Tongue (tissue), 2 donors: ENCODE results near the gene ZFP57. TPM values are rescaled to one million over a fixed set of nuclear protein-coding genes. Genes with fewer than 3 reads are reported as not detected.
"Not testable (repeated sequence)": the region's sequence is repeated elsewhere in the genome, so short reads cannot be mapped to it uniquely, and the experiment has no call there.

Experiments
- DNase-seq: peaks from one replicate; pipeline ENCODE4 v3.0.0-alpha.2; 2015
- total RNA-seq: library from RNA; depleted of rRNA; stranded (reverse); fragments of >200 nt; gene quantifications from one replicate; pipeline ENCODE4 v1.2.3, GENCODE V29; 2014

ZFP57 gene
- total RNA-seq, 1 donor from 2014 or later = not detected

DNA sequence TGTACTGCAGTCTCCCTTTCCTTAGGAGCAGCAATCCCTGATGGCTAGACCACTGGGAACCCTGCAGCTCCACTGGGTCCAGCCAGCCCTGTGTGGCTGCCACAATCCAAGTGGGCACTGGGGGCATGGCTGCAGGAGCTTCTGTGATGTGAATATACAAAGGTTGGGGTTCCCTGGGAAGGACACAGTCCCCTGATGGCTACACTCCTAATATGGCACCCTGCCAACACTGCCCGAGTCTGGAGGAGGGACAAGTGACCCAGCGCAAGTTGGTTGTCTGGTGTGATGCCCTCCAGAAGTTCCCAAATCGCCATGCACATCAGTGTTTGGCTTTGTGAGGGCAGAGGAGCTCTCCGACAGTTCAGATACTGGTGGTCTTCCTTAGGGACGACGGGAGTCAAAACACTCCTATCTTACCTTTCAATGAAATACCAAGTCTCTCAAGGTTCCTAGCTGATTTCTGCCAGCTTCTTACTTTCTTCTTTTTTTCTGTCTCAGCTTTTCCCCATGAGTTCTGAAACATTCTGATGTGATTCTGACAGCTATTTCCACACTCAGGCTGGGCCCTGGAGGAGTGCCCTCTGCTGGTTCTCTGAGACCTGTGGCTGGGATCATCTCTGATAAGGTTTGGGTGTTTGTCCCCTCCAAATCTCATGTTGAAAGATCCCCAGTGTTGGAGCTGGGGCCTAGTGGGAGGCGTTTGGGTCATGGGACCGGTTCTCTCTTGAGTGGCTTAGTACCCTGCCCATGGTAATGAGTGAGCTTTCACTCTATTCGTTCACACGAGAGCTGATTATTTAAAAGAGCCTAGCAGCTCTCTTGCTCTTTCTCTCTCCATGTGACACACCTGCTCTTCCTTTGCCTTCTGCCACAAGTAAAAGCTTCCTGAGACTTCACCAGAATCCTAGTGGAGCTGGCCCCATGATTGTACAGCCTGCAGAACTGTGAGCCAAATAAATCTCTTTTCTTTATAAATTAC is 15.5 kb upstream of the ZFP57 start:
- DNase-seq = no peak

DNA sequence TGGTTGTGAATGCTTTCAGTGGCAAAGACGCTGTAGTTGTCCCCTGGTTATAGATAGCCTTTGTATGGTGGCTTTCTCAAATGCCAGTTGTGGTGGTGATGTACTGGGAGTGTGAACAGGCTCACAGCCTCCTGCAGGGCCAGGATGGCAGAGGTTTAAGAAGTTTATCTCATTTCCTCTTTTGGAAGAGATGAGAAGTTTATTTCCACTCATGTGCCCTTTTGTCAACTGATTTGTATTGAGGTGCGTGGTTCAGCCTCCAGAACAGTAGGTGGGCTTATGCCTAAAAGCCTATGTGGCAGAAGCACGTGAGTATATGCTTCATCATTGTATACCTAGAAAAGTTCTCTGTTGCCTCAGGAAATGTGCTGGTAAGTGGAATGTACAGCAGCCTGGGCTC is 13.7 kb upstream of the ZFP57 start:
- DNase-seq = no peak

DNA sequence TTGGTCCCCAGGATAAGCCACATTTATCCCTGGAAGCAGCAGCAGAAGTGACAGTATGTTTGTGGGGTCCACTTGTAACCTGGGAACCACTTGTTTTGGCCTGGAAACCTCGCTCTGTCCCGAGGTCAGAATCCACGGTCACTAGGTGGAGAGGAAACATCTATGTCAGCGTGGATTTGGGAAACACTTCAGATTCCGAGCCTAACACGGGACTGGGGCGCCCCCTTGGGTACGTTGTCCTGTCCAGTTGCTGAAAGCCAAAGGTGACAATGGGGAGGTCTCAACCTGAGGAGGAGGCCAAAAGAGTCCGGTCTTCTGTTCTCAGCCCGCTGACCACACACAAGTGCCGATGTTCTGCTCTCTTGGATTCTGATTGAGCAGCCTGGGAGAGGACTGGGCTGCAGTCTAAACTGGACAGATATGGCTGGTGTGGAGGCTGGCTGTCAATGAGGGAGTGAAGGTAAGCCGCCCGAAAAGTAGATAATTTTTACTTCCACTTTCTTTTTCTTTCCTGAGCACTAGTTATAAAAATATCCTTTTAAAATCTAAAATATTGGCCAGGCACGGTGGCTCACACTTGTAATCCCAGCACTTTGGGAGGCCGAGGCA is 4.9 kb upstream of the ZFP57 start:
- no peak for DNase-seq

GRCh38 chr6:29681811-29682210 is 859 bp upstream of the ZFP57 start:
- no peak for DNase-seq

DNA sequence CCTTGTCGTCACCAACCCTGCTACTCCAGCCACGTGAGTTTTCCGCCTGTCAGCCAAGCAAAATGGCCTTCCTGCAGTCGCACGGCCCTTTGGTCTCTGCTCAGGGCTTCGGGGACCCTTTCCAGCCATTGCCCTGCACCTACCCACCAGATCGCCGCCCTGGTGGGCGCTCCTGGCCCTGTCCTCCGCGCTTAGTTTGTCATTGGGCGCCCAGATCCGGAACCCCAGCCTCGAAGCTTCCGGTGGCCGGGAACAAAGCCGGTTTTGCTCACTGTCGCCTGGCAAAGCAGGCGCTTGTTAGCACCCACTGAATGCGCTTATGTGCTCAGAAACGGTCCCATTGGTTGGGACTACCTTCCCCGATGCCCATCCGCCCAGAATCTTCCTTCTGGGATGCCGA is 536 bp downstream of the ZFP57 start:
- DNase-seq = no peak

DNA sequence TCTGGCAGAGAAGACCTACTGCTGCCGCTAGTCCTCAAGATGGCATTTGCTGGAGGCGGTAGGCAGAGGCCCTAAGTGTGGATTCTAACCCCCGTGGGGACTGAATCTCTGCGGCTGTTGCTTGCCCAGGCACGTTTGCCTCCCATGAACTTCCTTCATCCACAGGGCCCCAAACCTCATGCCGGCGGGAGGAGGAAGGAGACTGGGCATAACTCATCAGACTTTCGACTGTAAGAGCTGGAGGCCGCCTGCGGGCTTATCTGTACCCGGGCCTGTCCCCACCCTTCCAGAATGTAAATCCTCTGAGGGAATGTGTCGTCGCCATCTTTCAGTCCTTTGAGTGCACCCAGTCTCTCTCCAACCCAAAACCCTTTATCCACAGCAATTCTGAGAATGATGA is 990 bp downstream of the ZFP57 start:
- DNase-seq = no peak

DNA sequence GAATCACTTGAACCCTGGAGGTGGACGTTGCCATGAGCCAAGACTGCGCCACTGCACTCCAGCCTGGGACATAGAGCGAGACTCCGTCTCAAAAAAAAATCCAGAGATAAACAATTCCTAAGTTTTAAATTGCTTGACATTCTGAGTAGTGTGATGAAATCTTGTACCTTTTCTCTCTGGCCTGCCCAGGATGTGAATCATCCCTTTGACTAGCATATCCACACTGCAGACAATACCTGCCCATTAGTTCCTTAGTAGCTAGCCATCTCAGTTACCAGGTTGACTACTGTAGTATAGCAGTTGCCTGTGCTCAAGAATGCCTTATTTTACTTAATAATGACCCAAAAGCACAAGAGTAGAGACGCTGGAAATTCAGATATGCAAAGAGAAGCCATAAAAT is 2.8 kb downstream of the ZFP57 start:
- DNase-seq = no peak

DNA sequence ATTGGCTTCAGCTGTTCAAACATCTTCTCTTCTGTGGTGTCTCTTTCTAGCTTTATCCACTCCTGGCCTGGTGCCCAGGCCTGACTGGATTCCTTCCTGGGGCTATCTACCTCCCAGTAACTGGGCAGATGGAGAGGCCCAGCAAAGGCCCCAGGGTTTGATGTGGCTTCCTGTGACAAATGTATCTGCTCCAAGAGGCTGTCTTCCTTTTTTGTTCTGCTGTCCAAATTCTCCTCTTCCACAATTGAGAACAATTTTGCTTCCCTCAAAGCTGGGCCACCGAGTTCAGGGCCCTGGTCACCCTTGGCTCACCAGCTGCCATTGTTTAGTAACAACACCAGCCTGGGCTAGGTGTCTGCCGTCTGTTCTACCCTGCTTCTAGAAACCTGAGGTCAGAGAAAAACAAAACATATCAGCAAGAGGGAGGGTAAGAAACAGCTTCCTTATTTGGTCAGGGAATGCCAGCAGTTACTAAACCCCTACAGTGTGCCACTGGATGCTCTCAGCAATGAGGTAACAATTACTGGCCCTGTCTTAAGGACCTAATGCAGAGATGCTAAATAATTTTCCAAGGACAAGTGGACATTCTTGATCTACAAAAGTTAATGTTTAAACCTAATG is 3.9 kb downstream of the ZFP57 start:
- DNase-seq = no peak

DNA sequence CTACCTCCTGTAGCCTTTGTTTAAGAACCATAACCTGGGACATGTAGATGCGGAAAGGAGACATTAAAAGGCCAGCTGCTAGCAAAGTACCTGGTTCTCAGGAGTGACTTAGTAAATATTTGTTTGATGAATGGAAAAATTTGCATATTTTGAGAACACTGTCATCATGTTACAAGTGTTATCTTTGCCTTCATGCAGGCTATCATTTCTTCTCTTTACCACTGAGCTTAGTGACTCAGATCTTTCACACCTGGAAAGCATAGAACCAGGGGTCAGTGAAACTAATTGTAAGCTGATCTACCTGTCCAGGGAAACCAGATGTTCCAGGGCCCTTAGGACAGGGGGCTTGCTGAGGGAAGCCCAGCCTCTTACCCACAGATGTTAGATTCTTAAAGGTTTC is 5.4 kb downstream of the ZFP57 start:
- no peak for DNase-seq

- DNase-seq = no peak
These were observed 6.9 kb downstream of the ZFP57 start for GRCh38 chr6:29674008-29674407.

- no peak for DNase-seq
These were observed 7.8 kb downstream of the ZFP57 start for GRCh38 chr6:29673161-29673560.

- DNase-seq = not testable (repeated sequence)
These were observed 8.8 kb downstream of the ZFP57 start for GRCh38 chr6:29672116-29672515.

DNA sequence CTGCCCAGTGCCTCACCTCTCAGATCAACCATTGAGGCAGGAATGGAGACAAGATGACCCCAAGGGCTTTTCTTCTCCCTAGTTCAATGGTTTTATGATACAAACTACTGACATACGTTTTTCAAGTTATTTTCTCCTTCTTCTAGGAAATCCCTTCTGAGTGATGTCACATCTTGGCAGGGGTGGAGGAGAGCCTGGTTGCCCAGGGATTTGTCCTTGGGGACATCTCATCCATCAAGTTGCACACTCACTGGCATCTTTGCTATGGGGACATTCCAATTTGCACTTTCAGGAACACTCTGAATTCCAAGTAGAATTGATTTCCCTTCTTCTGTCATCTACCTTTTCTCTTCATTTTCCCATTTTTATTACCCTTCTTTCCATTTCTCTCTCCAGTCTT is 9.9 kb downstream of the ZFP57 start:
- no peak for DNase-seq

DNA sequence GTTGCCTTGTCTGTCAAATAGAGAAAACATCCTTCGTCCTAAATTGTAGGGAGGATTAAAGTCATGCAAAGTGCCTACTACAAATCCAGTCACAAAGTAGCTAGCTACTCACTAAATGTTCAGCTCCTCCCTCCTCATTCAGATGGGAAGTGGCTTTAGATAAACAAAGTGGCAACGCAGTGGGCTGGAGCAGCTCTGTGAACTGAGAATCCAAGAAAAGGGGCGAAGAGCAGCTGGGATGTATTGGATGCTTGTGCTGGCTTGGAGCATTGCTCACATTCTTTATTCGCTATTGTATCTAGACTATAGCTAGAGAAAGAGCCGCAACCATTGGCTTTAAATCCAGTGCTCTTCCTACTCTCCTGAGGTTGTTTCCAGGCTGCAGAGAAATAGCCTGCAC is 13.8 kb downstream of the ZFP57 start:
- no peak for DNase-seq

- DNase-seq = no peak
These were observed 14.2 kb downstream of the ZFP57 start for GRCh38 chr6:29666826-29667130.

DNA sequence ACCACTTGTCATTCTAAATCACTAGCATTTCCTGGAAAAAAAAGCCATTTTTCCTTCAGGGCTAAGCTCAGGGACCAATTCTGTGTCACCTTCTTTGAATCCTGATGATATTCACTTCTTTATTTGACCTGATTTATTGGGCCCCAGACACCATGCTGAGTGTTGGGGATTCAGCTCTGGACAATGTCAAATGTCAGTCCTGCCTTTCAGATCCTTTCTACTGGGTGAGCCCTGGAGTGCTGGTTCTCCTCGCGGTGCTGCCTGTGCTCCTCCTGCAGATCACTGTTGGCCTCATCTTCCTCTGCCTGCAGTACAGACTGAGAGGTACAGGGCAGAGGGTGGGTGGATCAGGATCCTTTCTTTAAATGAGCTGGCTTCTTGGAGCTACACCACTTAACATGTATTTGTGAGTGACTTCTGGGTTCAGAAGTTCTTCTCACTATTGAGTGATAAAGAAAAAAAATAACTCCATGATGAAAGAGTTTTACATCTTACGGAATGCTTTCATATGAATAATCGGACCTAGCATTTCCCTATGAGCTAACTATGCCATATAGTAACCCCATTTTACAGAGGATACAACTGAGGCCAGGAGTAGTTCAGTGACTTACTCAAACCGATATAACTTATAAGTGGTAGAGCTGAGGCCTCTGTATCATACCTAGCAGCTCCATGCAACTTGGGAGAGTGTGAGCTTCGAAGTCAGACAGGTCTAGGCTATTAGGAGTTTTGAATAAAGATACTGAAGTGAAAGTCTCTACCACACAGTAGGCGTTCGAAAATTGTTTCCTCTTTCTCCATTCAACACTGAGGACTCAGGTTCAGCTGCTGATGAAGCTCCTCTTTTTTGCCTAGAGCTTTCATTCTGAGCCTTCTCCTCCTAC is 14.8 kb downstream of the ZFP57 start:
- no peak for DNase-seq

DNA sequence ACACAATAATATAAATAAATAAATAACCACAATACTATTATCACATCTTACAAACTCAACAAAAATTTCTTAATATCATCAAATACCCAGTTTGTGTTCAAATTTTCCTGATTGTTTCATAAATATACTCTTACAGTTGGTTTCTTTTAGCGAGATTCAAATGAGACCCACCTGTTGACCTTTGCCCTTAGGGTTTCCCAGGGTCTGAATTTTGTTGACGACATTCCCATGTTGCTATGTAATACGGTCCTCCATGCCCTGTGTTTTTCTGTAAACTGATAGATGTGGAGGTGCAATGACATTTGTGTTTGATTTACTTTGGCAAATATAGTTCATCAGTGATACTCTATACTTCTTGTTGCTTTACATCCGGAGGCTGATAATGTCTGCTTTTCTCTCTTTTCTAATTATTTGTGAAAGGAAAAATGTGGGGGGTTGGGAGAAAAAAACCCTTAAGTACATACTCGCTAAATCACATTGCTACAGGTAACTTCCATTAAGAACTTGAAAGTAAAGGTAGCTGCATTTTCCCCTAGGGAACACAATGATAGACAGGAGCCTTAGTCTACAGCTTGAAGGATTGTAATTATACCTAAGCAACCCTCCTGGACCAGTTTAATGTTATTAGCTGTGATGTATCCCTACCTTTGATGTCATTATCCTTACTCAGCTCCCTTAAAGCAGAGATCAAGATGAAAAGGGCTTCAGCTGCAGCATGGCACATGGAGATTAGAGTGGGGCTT is 17.5 kb downstream of the ZFP57 start:
- no peak for DNase-seq

DNA sequence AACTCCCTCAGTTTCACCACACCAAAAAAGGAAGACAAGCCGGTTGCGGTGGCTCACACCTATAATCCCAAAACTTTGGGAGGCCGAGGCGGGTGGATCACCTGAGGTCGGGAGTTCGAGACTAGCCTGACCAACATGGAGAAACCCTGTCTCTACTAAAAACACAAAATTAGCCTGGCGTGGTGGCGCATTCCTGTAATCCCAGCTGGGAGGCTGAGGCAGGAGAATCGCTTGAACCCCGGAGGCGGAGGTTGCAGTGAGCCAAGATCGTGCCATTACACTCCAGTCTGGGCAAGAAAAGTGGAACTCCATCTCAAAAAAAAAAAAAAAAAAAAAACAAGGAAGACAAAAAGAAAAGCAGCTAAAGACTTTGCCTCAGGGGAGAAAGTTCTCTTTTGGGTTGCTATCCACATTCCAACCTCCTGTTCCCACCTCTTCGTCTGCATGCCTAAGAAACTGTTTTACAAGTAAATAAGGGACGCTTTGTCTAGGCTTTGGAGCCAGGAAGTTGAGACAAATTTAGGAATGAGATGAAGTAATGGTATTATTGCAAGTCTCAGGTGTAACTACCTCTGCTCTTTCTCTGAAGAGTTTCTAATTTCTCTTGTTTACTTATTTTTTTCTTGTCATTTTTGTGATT is 19.3 kb downstream of the ZFP57 start:
- DNase-seq = peak; percentile 26

- DNase-seq = no peak
These were observed 19.9 kb downstream of the ZFP57 start for GRCh38 chr6:29661071-29661470.

DNA sequence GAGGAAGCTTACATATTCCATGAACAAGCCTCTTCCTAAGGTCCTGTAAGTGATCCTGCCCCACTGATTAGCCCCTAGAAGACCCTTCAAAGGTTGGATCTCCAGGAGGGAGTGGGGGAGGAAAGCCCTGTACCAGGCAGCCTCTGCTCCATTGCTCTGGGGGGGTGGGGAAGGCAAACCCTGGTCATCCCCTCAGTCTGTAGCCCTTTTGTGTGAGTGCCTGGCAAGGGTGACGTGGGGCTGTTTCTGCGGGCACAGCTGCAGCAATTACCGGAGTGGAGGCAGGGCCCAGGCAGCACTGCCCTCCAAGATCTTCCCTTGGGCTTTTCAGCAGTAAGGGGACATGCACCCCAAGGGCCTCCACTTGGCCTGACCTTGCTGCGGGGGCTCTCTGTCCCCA is 24.2 kb downstream of the ZFP57 start, which contains the start of gene MOG:
MOG (plus strand) TSS at position 295 of the 400 bp plus-strand sequence. CDS start 118 bp downstream, outside the sequence.
- no peak for DNase-seq

- DNase-seq = no peak
These were observed 24.8 kb downstream of the ZFP57 start for GRCh38 chr6:29656157-29656556.
